C4-2B (cell line): ENCODE measurements around the gene SAMHD1.
"Not testable (repeated sequence)": the region's sequence is repeated elsewhere in the genome, so short reads cannot be mapped to it uniquely, and the experiment has no call there.

Experiments
- H3K27ac ChIP-seq: fragments of 450-650 bp; 2 replicates; pipeline ENCODE4 v1.5.1; 2017
- ZFX ChIP-seq: fragments of 450-650 bp; IDR thresholded peaks from 2 replicates; pipeline ENCODE4 v1.6.1; 2017
- TF ChIP-seq, protein P1 (sequence below): fragments of 450-650 bp; conservative IDR thresholded peaks from 2 replicates; pipeline ENCODE4 v1.5.1; 2017; ENCODE audit warnings: mild to moderate bottlenecking

SAMHD1 gene

DNA sequence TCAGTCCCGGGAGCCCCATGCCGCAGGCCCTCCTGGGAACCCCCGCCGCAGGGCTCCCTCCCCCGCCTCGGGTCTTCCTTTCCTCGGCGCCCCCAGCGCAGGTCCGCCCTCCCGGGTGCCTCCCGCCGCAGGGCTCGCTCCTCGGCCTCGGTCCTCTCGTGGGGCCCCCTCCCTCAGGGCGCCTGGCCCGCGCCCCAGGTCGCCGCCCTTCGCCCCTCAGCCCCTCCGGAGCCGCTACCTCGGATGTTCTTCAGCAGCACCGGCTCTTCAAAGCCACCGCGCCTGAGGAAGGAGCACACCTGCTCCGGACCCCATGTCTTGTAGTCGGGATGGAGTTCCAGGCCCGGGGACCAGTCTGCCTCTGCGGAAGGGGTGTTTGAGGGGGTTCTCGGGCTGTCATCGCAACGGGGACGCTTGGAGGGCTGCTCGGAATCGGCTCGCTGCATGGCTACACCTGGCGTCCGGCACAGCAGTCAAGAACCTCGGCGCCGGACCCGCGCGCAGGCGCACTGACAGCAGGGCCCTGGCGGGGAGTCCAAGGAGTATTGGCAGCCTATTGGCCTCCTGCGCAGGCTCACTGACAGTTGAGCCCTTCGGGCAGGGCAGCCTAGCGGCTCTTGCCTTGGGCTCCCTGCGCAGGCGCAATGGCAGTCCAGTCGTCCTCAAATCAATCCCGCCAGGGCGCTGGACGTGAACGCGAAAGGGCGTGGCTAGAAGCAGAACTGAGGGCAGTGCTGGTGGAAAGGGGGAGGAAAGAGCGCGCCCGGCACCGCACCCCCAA, at the start of gene SAMHD1:
SAMHD1 (minus strand) TSS at position 511 of the 781 bp plus-strand sequence; CDS start at position 446, 65 bp downstream.
- H3K27ac ChIP-seq: peak within 1 kb of the TSS; percentile 74
- TF ChIP-seq, protein P1, sequence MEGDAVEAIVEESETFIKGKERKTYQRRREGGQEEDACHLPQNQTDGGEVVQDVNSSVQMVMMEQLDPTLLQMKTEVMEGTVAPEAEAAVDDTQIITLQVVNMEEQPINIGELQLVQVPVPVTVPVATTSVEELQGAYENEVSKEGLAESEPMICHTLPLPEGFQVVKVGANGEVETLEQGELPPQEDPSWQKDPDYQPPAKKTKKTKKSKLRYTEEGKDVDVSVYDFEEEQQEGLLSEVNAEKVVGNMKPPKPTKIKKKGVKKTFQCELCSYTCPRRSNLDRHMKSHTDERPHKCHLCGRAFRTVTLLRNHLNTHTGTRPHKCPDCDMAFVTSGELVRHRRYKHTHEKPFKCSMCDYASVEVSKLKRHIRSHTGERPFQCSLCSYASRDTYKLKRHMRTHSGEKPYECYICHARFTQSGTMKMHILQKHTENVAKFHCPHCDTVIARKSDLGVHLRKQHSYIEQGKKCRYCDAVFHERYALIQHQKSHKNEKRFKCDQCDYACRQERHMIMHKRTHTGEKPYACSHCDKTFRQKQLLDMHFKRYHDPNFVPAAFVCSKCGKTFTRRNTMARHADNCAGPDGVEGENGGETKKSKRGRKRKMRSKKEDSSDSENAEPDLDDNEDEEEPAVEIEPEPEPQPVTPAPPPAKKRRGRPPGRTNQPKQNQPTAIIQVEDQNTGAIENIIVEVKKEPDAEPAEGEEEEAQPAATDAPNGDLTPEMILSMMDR: no peak
- no peak for TF ChIP-seq ZFX

DNA sequence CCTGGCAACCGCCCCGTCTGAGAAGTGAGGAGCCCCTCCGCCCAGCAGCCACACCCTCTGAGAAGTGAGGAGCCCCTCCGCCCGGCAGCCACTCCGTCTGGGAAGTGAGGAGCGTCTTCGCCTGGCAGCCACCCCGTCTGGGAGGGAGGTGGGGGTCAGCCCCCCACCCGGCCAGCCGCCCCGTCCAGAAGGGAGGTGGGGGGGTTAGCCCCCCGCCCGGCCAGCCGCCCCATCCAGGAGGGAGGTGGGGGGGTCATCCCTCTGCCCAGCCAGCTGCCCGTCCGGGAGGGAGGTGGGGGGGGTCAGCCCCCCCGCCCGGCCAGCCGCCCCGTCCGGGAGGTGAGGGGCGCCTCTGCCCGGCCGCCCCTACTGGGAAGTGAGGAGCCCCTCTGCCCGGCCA, 48.7 kb upstream of the SAMHD1 start:
- not testable (repeated sequence) for H3K27ac ChIP-seq

DNA sequence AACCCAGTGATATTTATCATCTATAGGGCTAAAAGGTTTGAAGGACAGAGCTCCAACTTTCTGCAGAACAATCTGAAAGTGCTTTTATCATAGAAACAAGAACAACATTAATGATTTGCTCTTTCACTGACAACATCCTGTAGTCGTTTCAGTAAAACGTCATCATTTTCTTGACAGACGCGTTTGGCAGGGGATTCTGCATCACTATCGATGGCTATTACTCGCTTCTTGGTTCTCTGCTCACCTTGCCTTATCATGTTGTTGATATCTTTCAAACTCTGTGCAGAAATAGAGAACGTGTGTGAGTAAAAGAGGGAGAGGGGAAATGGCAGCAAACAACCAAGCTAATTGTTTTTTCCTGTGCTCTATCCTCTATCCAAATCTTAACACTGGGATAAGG, 47.1 kb upstream of the SAMHD1 start:
- H3K27ac ChIP-seq: no peak overlapping the region
- TF ChIP-seq, protein P1: no peak
- TF ChIP-seq ZFX: no peak

DNA sequence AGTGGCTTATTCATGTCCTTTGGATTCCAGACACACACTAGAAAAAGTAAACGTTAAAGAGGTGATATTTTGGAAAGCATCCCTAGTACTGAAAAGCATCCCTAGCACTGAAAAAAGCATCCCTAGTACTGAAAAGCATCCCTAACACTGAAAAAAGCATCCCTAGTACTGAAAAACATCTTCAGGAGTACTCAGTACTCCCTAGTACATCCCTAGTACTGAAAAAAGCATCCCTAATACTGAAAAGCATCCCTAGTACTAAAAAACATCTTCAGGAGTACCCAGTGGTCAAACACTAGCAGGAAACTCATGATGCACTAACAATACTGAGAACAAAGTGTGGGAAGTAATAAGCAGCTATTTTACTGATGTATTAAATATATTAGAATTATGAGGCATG, 45.6 kb upstream of the SAMHD1 start:
- TF ChIP-seq ZFX: no peak
- TF ChIP-seq, protein P1: no peak
- no peak overlapping the region for H3K27ac ChIP-seq

DNA sequence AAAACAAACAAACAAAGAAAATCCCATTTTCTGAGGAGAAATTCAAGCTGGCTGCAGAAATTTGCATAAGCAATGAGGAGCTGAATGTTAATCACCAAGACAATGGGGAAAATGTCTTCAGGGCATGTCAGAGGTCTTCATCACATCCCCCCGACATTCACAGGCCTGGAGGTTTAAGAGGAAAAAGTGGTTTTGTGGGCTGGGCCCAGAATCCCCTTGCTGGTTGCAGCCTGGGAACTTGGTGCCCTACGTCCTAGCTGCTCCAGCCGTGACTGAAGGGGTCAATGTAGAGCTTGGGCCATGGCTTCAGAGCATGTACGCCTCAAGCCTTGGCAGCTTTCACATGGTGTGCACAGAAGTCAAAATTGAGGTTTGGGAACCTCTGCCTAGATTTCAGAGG, 42.7 kb upstream of the SAMHD1 start:
- not testable (repeated sequence) for H3K27ac ChIP-seq

DNA sequence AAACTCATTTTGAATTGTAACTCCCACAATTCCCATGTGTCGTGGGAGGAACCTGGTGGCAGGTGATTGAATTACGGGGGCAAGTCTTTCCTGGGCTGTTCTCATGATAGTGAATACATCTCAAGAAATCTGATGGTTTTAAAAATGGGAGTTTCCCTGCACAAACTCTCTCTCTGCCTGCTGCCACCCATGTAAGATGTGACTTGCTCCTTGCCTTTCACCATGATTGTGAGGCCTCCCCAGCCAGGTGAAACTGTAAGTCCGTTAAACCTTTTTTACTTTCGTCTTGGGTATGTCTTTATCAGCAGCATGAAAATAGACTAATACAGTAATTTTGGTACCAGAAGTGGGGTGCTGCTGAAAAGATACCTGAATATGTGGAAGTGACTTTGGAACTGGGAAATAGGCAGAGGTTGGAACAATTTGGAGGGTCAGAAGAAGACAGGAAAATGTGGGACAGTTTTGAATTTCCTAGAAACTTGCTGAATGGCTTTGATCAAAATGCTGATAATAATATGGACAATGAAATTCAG, 41.4 kb upstream of the SAMHD1 start:
- TF ChIP-seq ZFX: no peak
- TF ChIP-seq, protein P1: no peak
- no peak overlapping the region for H3K27ac ChIP-seq

DNA sequence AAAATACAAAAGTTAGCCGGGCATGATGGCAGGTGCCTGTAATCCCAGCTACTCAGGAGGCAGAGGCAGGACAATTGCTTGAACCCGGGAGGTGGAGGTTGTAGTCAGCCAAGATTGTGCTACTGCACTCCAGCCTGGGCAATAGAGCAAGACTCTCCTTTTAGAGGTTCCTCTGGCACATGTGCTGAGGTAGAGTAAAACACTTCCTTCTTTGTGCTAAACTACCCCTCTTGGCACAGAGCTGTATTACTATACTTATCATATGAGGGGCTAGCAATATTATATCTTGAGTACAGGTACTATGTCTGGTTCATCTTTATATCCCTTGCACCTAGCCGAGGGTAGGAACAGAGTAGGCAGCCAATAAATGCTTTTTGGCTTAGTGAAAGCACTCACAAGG, 40.2 kb upstream of the SAMHD1 start:
- no peak for TF ChIP-seq ZFX
- TF ChIP-seq, protein P1: no peak
- H3K27ac ChIP-seq: no peak overlapping the region

DNA sequence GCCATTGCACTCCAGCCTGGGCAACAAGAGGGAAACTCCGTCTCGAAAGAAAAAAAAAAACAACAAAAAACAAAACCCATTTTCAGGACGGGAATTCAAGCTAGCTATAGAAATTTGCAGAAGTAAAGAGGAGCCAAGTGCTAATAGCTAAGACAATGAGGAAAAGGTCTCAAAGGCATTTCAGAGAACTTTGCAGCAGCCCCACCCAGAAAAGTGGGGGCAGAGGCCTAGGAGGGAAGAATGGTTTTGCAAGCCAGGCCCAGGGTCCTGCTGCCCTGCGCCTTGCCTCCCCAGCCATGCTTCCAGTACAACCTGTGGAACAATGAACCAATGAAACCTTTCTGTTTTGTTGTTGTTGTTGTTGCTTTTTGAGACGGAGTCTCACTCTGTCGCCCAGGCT, 38.3 kb upstream of the SAMHD1 start:
- no peak for TF ChIP-seq ZFX
- TF ChIP-seq, protein P1: no peak
- no peak overlapping the region for H3K27ac ChIP-seq
